ENCODE results near the gene GCLC.
A peak's percentile ranks its signal among the peaks of the same experiment; 100 is the strongest.

Gene GCLC

DNA sequence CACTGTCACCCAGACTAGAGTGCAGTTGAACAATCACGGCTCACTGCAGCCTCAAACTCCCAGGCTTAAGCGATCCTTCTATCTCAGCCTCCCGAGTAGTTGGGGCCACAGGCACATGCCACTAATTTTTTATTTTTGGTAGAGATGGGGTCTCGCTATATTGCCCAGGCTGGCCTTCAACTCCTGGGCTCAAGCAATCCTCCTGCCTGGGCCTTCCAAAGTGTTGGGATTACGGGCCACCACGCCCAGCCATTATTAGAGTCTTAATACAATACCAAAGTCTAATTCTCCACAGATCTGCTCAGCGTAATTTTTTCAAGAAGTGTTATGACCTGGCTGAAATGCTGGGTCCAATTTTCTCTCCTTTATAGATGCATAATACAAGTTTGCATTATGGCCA is 3.0 kb downstream of the GCLC start:
- TF ChIP-seq, protein P1, sequence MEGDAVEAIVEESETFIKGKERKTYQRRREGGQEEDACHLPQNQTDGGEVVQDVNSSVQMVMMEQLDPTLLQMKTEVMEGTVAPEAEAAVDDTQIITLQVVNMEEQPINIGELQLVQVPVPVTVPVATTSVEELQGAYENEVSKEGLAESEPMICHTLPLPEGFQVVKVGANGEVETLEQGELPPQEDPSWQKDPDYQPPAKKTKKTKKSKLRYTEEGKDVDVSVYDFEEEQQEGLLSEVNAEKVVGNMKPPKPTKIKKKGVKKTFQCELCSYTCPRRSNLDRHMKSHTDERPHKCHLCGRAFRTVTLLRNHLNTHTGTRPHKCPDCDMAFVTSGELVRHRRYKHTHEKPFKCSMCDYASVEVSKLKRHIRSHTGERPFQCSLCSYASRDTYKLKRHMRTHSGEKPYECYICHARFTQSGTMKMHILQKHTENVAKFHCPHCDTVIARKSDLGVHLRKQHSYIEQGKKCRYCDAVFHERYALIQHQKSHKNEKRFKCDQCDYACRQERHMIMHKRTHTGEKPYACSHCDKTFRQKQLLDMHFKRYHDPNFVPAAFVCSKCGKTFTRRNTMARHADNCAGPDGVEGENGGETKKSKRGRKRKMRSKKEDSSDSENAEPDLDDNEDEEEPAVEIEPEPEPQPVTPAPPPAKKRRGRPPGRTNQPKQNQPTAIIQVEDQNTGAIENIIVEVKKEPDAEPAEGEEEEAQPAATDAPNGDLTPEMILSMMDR (IDR thresholded peaks at IDR 0.05; ENCODE audit: low read depth, low read length), result no peak
- TF ChIP-seq EZH2phosphoT487 (IDR thresholded peaks at IDR 0.05; ENCODE audit: low read depth), result no peak
- no peak overlapping the region for H3K27ac ChIP-seq (ENCODE audit: low read length)
- peaks cover 25% of the 10 kb centered on the region for H3K4me1 ChIP-seq (ENCODE audit: low read length)
- no peak overlapping the region for H3K4me2 ChIP-seq (ENCODE audit: low read length)
- peaks cover 51% of the 10 kb centered on the region for H3K79me2 ChIP-seq (ENCODE audit: low read length)
- H3K27me3 ChIP-seq (ENCODE audit: low read depth, low read length), result peaks cover 14% of the 10 kb centered on the region
- no peak overlapping the region for H2AFZ ChIP-seq (ENCODE audit: low read depth, low read length)
- peaks cover 15% of the 10 kb centered on the region for H4K20me1 ChIP-seq (ENCODE audit: insufficient read depth, low read length)
- H3K4me3 ChIP-seq (ENCODE audit: low read length), result no peak overlapping the region
- no peaks in the 10 kb centered on the region for H3K9me3 ChIP-seq (ENCODE audit: insufficient read depth, low read length)
- no peaks in the 10 kb centered on the region for H3K36me3 ChIP-seq (replicated peaks; ENCODE audit: low read depth, low read length)
- H3K9ac ChIP-seq (ENCODE audit: low read length), result no peak overlapping the region

DNA sequence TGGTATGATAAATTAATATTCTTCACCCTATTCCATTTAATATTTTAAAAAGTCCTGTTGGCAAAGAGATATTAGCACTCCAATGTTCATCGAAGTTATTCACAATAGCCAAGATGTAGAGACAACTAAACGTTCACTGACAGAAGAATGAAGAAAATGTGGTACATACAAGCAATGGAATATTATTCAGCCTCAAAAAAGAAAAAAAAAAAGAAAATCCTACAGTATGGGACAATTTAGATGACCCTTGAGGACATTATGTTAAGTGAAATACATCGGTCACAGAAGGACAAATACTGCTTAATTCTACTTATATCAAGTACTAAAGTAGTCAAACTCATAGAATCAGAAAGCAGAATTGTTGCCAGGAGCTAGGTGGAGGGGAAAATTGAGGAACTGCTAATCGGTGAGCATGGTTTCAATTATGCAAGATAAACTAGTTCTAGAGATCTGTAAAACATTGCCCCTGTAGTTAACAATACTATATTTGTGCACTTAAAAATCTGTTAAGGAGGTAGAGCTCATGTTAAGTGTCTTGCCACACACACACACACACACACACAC is 4.7 kb downstream of the GCLC start:
- H2AFZ ChIP-seq (ENCODE audit: low read depth, low read length), result no peak overlapping the region
- no peak overlapping the region for H3K9ac ChIP-seq (ENCODE audit: low read length)
- peaks cover 65% of the 10 kb centered on the region for H3K79me2 ChIP-seq (ENCODE audit: low read length)
- H4K20me1 ChIP-seq (ENCODE audit: insufficient read depth, low read length), result peaks cover 16% of the 10 kb centered on the region
- H3K36me3 ChIP-seq (replicated peaks; ENCODE audit: low read depth, low read length), result no peaks in the 10 kb centered on the region
- H3K4me3 ChIP-seq (ENCODE audit: low read length), result no peak overlapping the region
- no peaks in the 10 kb centered on the region for H3K9me3 ChIP-seq (ENCODE audit: insufficient read depth, low read length)
- H3K4me2 ChIP-seq (ENCODE audit: low read length), result 0 out of 2 replicates have a peak overlapping the region, but pooled peaks have one; percentile 13
- TF ChIP-seq, protein P1 (IDR thresholded peaks at IDR 0.05; ENCODE audit: low read depth, low read length), result no peak
- TF ChIP-seq EZH2phosphoT487 (IDR thresholded peaks at IDR 0.05; ENCODE audit: low read depth), result no peak
- no peaks in the 10 kb centered on the region for H3K27me3 ChIP-seq (ENCODE audit: low read depth, low read length)
- H3K27ac ChIP-seq (ENCODE audit: low read length), result no peak overlapping the region
- peaks cover 21% of the 10 kb centered on the region for H3K4me1 ChIP-seq (ENCODE audit: low read length)

DNA sequence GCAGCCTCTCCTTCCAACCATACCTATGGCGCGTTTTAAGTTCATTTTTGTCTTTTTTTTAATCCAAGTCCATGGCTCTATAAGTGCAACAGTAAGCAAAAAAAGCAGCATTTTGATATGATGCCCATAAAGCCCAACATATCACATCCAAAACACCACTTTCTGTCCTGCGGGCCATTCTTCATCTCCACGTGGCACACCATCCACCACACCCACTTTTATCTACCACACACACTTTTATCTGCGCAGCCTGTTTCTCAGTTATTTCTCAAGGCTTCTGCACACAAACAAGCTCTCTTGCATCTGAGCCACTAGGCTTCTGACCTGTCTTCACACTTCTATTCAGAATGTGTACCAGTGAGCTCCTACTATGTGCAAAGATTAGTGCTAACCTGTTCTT is 5.3 kb downstream of the GCLC start:
- Histone ChIP-seq H3K79me2 (ENCODE audit: low read length) (peaks cover 72% of the 10 kb centered on the region), H3K4me1 (ENCODE audit: low read length) (peaks cover 21% of the 10 kb centered on the region), H4K20me1 (ENCODE audit: insufficient read depth, low read length) (peaks cover 16% of the 10 kb centered on the region), H2AFZ (ENCODE audit: low read depth, low read length) (no peak overlapping the region), H3K27ac (ENCODE audit: low read length) (no peak overlapping the region), H3K4me3 (ENCODE audit: low read length) (no peak overlapping the region), H3K27me3 (ENCODE audit: low read depth, low read length) (no peaks in the 10 kb centered on the region), H3K9ac (ENCODE audit: low read length) (no peak overlapping the region), H3K36me3 (replicated peaks; ENCODE audit: low read depth, low read length) (no peaks in the 10 kb centered on the region), H3K9me3 (ENCODE audit: insufficient read depth, low read length) (no peaks in the 10 kb centered on the region), H3K4me2 (ENCODE audit: low read length) (no peak overlapping the region)
- TF ChIP-seq, protein P1 (IDR thresholded peaks at IDR 0.05; ENCODE audit: low read depth, low read length), result no peak
- TF ChIP-seq EZH2phosphoT487 (IDR thresholded peaks at IDR 0.05; ENCODE audit: low read depth), result no peak

DNA sequence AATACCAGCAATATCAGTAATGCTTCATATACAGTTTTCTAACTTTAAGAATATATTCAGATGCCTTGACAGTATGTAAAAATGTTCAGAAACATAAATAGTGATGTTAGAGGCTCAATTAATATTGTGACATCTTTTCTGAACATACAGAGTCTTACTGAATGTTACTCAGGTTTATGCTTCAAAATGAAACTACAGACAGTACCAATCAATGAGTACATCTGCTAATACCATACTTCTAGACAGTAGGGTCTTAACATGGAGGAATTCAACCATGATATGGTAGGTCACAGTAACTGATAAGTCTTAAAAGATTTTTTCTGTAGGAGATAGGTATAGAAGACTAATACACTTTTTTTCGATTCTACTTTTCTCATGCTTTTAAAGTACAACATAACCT is 8.3 kb downstream of the GCLC start:
- H3K4me2 ChIP-seq (ENCODE audit: low read length), result no peak overlapping the region
- no peak for TF ChIP-seq EZH2phosphoT487 (IDR thresholded peaks at IDR 0.05; ENCODE audit: low read depth)
- TF ChIP-seq, protein P1 (IDR thresholded peaks at IDR 0.05; ENCODE audit: low read depth, low read length), result no peak
- H3K9ac ChIP-seq (ENCODE audit: low read length), result no peak overlapping the region
- H3K79me2 ChIP-seq (ENCODE audit: low read length), result peaks cover 68% of the 10 kb centered on the region
- H3K27me3 ChIP-seq (ENCODE audit: low read depth, low read length), result no peaks in the 10 kb centered on the region
- no peak overlapping the region for H3K27ac ChIP-seq (ENCODE audit: low read length)
- no peak overlapping the region for H3K4me3 ChIP-seq (ENCODE audit: low read length)
- no peaks in the 10 kb centered on the region for H3K9me3 ChIP-seq (ENCODE audit: insufficient read depth, low read length)
- H3K4me1 ChIP-seq (ENCODE audit: low read length), result peaks cover 11% of the 10 kb centered on the region
- H4K20me1 ChIP-seq (ENCODE audit: insufficient read depth, low read length), result peaks cover 17% of the 10 kb centered on the region
- no peaks in the 10 kb centered on the region for H3K36me3 ChIP-seq (replicated peaks; ENCODE audit: low read depth, low read length)
- H2AFZ ChIP-seq (ENCODE audit: low read depth, low read length), result no peak overlapping the region
